ENCODE results near the gene MGAT5.

GRCh38 chr2:134226601-134227000 lies 27.3 kb upstream of the MGAT5 start:
- TF ChIP-seq, protein P1, sequence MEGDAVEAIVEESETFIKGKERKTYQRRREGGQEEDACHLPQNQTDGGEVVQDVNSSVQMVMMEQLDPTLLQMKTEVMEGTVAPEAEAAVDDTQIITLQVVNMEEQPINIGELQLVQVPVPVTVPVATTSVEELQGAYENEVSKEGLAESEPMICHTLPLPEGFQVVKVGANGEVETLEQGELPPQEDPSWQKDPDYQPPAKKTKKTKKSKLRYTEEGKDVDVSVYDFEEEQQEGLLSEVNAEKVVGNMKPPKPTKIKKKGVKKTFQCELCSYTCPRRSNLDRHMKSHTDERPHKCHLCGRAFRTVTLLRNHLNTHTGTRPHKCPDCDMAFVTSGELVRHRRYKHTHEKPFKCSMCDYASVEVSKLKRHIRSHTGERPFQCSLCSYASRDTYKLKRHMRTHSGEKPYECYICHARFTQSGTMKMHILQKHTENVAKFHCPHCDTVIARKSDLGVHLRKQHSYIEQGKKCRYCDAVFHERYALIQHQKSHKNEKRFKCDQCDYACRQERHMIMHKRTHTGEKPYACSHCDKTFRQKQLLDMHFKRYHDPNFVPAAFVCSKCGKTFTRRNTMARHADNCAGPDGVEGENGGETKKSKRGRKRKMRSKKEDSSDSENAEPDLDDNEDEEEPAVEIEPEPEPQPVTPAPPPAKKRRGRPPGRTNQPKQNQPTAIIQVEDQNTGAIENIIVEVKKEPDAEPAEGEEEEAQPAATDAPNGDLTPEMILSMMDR (IDR thresholded peaks at IDR 0.05), result no peak
- no peak for TF ChIP-seq POLR2AphosphoS5 (IDR thresholded peaks at IDR 0.05)
